ENCODE results near the gene RGS3. TPM values are rescaled to one million over a fixed set of nuclear protein-coding genes. Genes with fewer than 3 reads are reported as not detected.

Gene RGS3
- total RNA-seq, 1 donor from 2014 or later: 66.2 TPM

DNA sequence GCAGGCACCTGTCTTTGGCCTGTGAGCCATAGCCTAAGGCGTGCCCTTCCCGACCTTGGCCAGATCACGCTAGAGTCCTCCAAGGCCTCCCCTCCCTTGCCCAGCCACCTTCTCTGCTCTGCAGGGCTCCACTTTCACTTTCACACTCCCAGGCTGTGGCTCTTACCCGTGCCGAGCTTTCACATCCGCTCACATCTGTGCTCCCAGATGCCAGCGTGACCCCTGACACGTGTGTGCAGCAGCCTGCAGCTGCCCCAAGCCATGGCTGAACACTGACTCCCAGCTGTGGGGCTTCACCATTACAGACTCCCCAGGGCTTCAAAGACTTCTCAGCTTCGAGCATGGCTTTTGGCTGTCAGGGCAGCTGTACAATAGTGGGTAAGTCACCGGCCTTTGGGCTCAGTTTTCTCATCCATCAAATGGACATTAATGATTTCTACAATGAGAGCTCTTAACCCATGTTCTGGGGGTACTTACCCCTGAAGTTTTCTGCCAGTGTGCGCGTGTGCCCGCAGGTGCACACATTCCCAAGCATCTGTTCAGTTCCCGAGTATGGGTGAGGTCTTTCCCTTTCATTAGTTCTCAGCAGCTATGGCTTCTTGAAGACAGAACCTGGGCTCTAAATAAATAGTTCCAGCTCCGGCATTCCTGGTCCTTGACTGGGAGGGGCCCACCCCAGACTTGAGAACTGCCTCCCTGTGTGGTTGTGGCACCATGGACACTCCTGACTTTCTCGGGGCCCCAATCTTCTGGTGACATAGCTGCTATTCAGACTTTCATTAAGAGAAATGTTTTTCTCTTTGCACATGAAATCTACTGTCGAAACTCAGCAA lies 118.6 kb downstream of the RGS3 start:
- TF ChIP-seq, protein P1, sequence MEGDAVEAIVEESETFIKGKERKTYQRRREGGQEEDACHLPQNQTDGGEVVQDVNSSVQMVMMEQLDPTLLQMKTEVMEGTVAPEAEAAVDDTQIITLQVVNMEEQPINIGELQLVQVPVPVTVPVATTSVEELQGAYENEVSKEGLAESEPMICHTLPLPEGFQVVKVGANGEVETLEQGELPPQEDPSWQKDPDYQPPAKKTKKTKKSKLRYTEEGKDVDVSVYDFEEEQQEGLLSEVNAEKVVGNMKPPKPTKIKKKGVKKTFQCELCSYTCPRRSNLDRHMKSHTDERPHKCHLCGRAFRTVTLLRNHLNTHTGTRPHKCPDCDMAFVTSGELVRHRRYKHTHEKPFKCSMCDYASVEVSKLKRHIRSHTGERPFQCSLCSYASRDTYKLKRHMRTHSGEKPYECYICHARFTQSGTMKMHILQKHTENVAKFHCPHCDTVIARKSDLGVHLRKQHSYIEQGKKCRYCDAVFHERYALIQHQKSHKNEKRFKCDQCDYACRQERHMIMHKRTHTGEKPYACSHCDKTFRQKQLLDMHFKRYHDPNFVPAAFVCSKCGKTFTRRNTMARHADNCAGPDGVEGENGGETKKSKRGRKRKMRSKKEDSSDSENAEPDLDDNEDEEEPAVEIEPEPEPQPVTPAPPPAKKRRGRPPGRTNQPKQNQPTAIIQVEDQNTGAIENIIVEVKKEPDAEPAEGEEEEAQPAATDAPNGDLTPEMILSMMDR (IDR thresholded peaks at IDR 0.05): peak; percentile 56
- intact Hi-C loops (cut with DNase I): loop anchor here (10.0 kb wide), 1 partner anchor 137 kb away; no protein-coding TSS in a partner anchor
- H3K4me1 ChIP-seq: peaks cover 96% of the 10 kb centered on the region
- peak overlapping the region; percentile 46 for H3K4me3 ChIP-seq
- H3K9me3 ChIP-seq: no peaks in the 10 kb centered on the region
- peak overlapping the region; percentile 85 for H3K27ac ChIP-seq
- H3K36me3 ChIP-seq: peaks cover 43% of the 10 kb centered on the region
- no peaks in the 10 kb centered on the region for H3K27me3 ChIP-seq (ENCODE audit: low read depth)
- ATAC-seq: peak; percentile 84 to 85
- peak; percentile 90 for DNase-seq

DNA sequence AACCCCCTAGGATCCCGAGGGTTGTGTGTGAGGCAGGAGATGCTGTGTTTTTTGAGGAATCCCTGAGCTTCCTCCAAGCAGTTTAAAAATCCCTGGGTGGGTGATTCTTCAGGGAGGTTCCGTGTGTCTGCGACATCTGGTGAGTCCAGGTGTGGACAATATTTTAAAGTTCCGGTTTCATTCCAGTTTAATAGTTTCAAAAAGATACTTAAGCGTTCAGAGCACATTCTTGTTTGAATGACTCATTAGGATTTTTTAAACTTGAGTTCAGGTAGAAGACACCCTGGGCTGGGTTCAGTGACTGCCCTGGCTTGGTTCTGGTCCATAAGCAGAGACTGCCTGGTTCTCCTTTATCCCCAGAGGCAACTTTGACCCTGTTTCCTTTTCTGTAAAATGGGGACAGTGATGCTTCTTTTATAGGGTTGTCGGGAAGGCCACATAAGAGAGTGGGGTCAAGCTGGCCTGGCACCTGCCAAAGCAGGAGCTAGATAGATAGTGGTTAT lies 119.2 kb downstream of the RGS3 start:
- intact Hi-C loops (cut with DNase I): loop anchor here (10.0 kb wide), 1 partner anchor 138 kb away; no protein-coding TSS in a partner anchor
- Histone ChIP-seq H3K9me3 (no peaks in the 10 kb centered on the region), H3K4me3 (peak overlapping the region; percentile 46), H3K4me1 (peaks cover 96% of the 10 kb centered on the region), H3K27me3 (ENCODE audit: low read depth) (no peaks in the 10 kb centered on the region), H3K36me3 (peaks cover 43% of the 10 kb centered on the region), H3K27ac (peak overlapping the region; percentile 85)
- ATAC-seq (no peak), DNase-seq (no peak)
- TF ChIP-seq, protein P1 (IDR thresholded peaks at IDR 0.05): no peak

DNA sequence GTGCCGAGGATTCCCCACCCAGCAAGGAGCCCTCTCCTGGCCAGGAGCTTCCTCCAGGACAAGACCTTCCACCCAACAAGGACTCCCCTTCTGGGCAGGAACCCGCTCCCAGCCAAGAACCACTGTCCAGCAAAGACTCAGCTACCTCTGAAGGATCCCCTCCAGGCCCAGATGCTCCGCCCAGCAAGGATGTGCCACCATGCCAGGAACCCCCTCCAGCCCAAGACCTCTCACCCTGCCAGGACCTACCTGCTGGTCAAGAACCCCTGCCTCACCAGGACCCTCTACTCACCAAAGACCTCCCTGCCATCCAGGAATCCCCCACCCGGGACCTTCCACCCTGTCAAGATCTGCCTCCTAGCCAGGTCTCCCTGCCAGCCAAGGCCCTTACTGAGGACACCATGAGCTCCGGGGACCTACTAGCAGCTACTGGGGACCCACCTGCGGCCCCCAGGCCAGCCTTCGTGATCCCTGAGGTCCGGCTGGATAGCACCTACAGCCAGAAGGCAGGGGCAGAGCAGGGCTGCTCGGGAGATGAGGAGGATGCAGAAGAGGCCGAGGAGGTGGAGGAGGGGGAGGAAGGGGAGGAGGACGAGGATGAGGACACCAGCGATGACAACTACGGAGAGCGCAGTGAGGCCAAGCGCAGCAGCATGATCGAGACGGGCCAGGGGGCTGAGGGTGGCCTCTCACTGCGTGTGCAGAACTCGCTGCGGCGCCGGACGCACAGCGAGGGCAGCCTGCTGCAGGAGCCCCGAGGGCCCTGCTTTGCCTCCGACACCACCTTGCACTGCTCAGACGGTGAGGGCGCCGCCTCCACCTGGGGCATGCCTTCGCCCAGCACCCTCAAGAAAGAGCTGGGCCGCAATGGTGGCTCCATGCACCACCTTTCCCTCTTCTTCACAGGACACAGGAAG lies 120.2 kb downstream of the RGS3 start:
- H3K4me1 ChIP-seq: peaks cover 96% of the 10 kb centered on the region
- no peak for ATAC-seq
- H3K9me3 ChIP-seq: no peaks in the 10 kb centered on the region
- DNase-seq: peak; percentile 32
- H3K36me3 ChIP-seq: peaks cover 43% of the 10 kb centered on the region
- no peaks in the 10 kb centered on the region for H3K27me3 ChIP-seq (ENCODE audit: low read depth)
- TF ChIP-seq, protein P1 (IDR thresholded peaks at IDR 0.05): no peak
- intact Hi-C loops (cut with DNase I): loop anchor here (10.0 kb wide), 1 partner anchor 139 kb away; no protein-coding TSS in a partner anchor
- H3K4me3 ChIP-seq: no peak overlapping the region
- peak overlapping the region; percentile 85 for H3K27ac ChIP-seq

DNA sequence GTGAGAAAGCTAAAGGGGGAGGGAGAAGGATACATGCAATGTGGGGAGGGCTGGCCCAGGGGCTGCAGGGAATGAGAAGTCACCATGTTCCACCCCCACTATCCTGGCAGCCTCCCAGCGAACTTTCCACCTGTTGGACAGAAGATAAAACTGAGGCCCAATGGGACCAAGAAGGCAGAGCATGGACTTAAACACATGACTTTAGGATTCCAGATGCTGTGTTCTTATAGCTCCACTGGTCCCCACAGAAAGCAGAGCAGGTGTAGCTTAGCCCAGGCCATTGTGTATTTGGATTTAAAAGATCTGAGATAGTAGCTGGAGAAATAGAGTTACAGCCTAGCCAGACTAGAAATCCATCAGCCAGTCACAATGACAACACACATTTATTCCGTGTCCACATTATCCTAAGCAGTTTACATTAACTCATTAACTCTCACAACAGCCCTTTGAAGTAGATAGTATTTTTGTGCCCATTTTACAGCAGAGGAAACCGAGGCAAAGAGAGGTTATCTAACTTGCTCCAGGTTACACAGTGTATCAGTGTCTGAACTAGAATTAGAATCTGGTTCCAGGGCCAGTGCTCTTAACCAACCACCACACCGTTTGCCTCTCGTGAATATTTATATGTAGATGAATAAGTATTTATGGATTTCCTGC lies 121.0 kb downstream of the RGS3 start:
- Histone ChIP-seq H3K4me1 (peaks cover 96% of the 10 kb centered on the region), H3K4me3 (no peak overlapping the region), H3K27me3 (ENCODE audit: low read depth) (no peaks in the 10 kb centered on the region), H3K27ac (peak overlapping the region; percentile 38), H3K9me3 (no peaks in the 10 kb centered on the region), H3K36me3 (peaks cover 43% of the 10 kb centered on the region)
- TF ChIP-seq, protein P1 (IDR thresholded peaks at IDR 0.05): no peak
- intact Hi-C loops (cut with DNase I): loop anchor here (10.0 kb wide), 1 partner anchor 140 kb away; no protein-coding TSS in a partner anchor
- no peak for DNase-seq
- no peak for ATAC-seq

DNA sequence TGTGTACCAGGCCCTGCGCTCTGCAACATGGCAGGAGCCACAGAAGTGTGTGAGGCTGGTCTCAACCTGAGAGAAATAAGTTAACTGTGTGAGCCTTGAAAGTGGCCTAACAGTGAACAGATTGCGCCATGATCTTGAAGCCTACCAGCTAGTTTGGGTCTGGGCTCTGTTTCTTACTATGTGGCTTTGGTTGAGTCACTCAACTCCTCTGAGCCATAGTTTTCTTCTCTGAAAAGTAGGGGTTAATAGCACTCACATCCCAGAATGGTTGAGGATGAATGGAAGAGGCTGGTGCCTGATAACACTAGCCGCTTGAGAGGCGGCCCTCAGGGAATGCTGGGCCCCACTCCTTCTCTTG lies 121.5 kb downstream of the RGS3 start:
- ATAC-seq: no peak
- Histone ChIP-seq H3K4me1 (peaks cover 96% of the 10 kb centered on the region), H3K36me3 (peaks cover 43% of the 10 kb centered on the region), H3K27me3 (ENCODE audit: low read depth) (no peaks in the 10 kb centered on the region), H3K4me3 (no peak overlapping the region), H3K9me3 (no peaks in the 10 kb centered on the region), H3K27ac (peak overlapping the region; percentile 38)
- no peak for DNase-seq
- intact Hi-C loops (cut with DNase I): loop anchor here (10.0 kb wide), 1 partner anchor 140 kb away; no protein-coding TSS in a partner anchor
- TF ChIP-seq, protein P1 (IDR thresholded peaks at IDR 0.05): no peak

All from lower lobe of right lung (tissue), 2 donors.